ENCODE measurements around the gene XRN1.

GRCh38 chr3:142337994-142338393 is 109.8 kb downstream of the XRN1 start:
- TF ChIP-seq CTCF (conservative IDR thresholded peaks at IDR 0.05; ENCODE audit: low read depth, low read length) (no peak), EZH2 (IDR thresholded peaks at IDR 0.05; ENCODE audit: borderline replicate concordance, low read depth, low read length, poor library complexity, severe bottlenecking) (no peak)
